Trophoblast cell (in vitro differentiated cells and primary cell): ENCODE measurements around the gene POLR3H.

Source experiments
- DNase-seq, 2 donors: peaks; one replicate each; pipeline ENCODE4 v3.0.0-alpha.2; 2016
- H2AFZ ChIP-seq: 2 replicates; pipeline ENCODE4 v1.6.1; 2013; ENCODE audit warnings: low read length, moderate library complexity, mild to moderate bottlenecking; ENCODE audit not compliant: insufficient read depth, poor library complexity
- H2AK5ac ChIP-seq: 2 replicates; pipeline ENCODE4 v1.6.1; 2013; ENCODE audit warnings: mild to moderate bottlenecking, low read length
- H2BK120ac ChIP-seq: 2 replicates; pipeline ENCODE4 v1.6.1; 2013; ENCODE audit warnings: low read length, mild to moderate bottlenecking, moderate library complexity; ENCODE audit not compliant: insufficient read depth, poor library complexity
- H2BK12ac ChIP-seq: 2 replicates; pipeline ENCODE4 v1.6.1; 2013; ENCODE audit warnings: mild to moderate bottlenecking, low read length, moderate library complexity
- H2BK5ac ChIP-seq: 2 replicates; pipeline ENCODE4 v1.6.1; 2013; ENCODE audit warnings: low read length, low read depth, moderate library complexity, mild to moderate bottlenecking; ENCODE audit not compliant: poor library complexity
- H3K14ac ChIP-seq: 2 replicates; pipeline ENCODE4 v1.6.1; 2013; ENCODE audit warnings: mild to moderate bottlenecking, low read length
- H3K18ac ChIP-seq: 2 replicates; pipeline ENCODE4 v1.6.1; 2013; ENCODE audit warnings: mild to moderate bottlenecking, low read length
- H3K23ac ChIP-seq: 2 replicates; pipeline ENCODE4 v1.6.1; 2013; ENCODE audit warnings: low read length
- H3K27ac ChIP-seq: 2 replicates; pipeline ENCODE4 v1.5.1; 2013; ENCODE audit warnings: low read depth, mild to moderate bottlenecking, inconsistent platforms, low read length, moderate library complexity
- H3K27me3 ChIP-seq: 2 replicates; pipeline ENCODE4 v1.6.1; 2013; ENCODE audit warnings: inconsistent platforms, mild to moderate bottlenecking, low read length, moderate library complexity; ENCODE audit not compliant: insufficient read depth
- H3K36me3 ChIP-seq, 2 experiments: 1 replicate in 1 of 2; 2 replicates in 1 of 2; pipeline ENCODE4 v1.6.1; 2013; ENCODE audit warnings: low read length in 2 of 2, mild to moderate bottlenecking in 2 of 2, moderate library complexity in 1 of 2; ENCODE audit not compliant: insufficient read depth in 2 of 2, control insufficient read depth in 1 of 2
- H3K4ac ChIP-seq: 2 replicates; pipeline ENCODE4 v1.6.1; 2013; ENCODE audit warnings: low read depth, mild to moderate bottlenecking, low read length, moderate library complexity
- H3K4me1 ChIP-seq, 2 experiments: 1 replicate in 1 of 2; 2 replicates in 1 of 2; pipeline ENCODE4 v1.6.1; 2013; ENCODE audit warnings: low read length in 2 of 2, mild to moderate bottlenecking in 2 of 2, moderate library complexity in 1 of 2; ENCODE audit not compliant: insufficient read depth in 2 of 2, control insufficient read depth in 1 of 2
- H3K4me2 ChIP-seq: 2 replicates; pipeline ENCODE4 v1.6.1; 2013; ENCODE audit warnings: inconsistent platforms, mild to moderate bottlenecking, low read length, moderate library complexity
- H3K4me3 ChIP-seq: 2 replicates; pipeline ENCODE4 v1.5.1; 2013; ENCODE audit warnings: mild to moderate bottlenecking, low read depth, low read length, inconsistent platforms
- H3K79me1 ChIP-seq: one replicate; pipeline ENCODE4 v1.6.1; 2013; ENCODE audit warnings: low read length
- H3K79me2 ChIP-seq: 2 replicates; pipeline ENCODE4 v1.6.1; 2013; ENCODE audit warnings: low read length, mild to moderate bottlenecking; ENCODE audit not compliant: control insufficient read depth, insufficient read depth, poor library complexity
- H3K9ac ChIP-seq: 2 replicates; pipeline ENCODE4 v1.6.1; 2013; ENCODE audit warnings: mild to moderate bottlenecking, low read length
- H3K9me3 ChIP-seq: 2 replicates; pipeline ENCODE4 v1.6.1; 2013; ENCODE audit warnings: low read depth, mild to moderate bottlenecking, control low read depth, inconsistent platforms, low read length; ENCODE audit not compliant: insufficient read depth
- H4K12ac ChIP-seq: 2 replicates; pipeline ENCODE4 v1.6.1; 2013; ENCODE audit warnings: low read depth, mild to moderate bottlenecking, low read length, moderate library complexity
- H4K8ac ChIP-seq: 2 replicates; pipeline ENCODE4 v1.6.1; 2013; ENCODE audit warnings: low read depth, mild to moderate bottlenecking, low read length, moderate library complexity
- H4K91ac ChIP-seq: one replicate; pipeline ENCODE4 v1.6.1; 2013; ENCODE audit warnings: low read depth, mild to moderate bottlenecking, low read length, moderate library complexity
- WGBS: extraction: QIAGEN DNeasy Blood & Tissue Kit; methylation state at CpG from one replicate; pipeline ENCODE4 v1.1.7; 2013; ENCODE audit warnings: missing lambda C conversion rate; ENCODE audit not compliant: insufficient read length, insufficient coverage; ENCODE audit errors: extremely low coverage; 5-methylcytosine and 5-hydroxymethylcytosine counted together

POLR3H gene

DNA sequence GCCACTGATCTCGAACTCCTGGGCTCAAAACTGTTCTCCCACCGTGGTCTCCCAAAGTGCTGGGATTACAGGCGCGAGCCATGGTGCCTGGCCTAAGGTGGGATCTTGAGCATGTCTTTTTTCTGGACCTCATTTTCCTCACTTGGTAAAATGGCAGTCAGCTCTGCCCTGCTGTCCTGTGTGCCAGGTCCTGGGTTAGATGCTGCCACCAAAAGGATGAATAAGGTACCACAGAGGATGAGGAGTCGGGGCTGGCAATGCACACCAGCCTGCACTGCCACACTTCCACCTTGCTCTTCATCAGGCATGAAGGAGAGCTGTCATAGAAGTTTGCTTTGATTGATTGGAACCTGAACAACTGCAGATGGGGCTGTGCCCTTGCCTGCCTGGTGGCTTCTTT lies 43.1 kb downstream of the POLR3H start:
- Histone ChIP-seq H3K23ac (no peak overlapping the region), H3K14ac (no peak overlapping the region), H3K9me3 (peaks cover 2% of the 10 kb centered on the region), H3K27ac (no peak overlapping the region), H2BK120ac (no peak overlapping the region), H3K9ac (no peak overlapping the region), H3K18ac (no peak overlapping the region), H3K4me1 (no peaks in the 10 kb centered on the region), H3K36me3 (peaks cover 21 to 36% of the 10 kb centered on the region in 2 experiments), H3K27me3 (no peaks in the 10 kb centered on the region), H4K91ac (no peak overlapping the region), H4K8ac (no peak overlapping the region), H2BK12ac (no peak overlapping the region), H4K12ac (no peak overlapping the region), H3K4me2 (no peak overlapping the region), H3K79me2 (no peaks in the 10 kb centered on the region), H2AFZ (no peak overlapping the region), H3K79me1 (no peaks in the 10 kb centered on the region), H3K4me3 (no peak overlapping the region), H2BK5ac (no peak overlapping the region), H3K4ac (no peak overlapping the region), H2AK5ac (no peak overlapping the region)
- no peak for DNase-seq
- WGBS = no CpG with 5 or more reads among the region's 5 CpGs

GRCh38 chr22:41500303-41500702 lies 44.0 kb downstream of the POLR3H start:
- Histone ChIP-seq H2BK12ac (no peak overlapping the region), H4K8ac (no peak overlapping the region), H2AFZ (no peak overlapping the region), H3K27me3 (no peaks in the 10 kb centered on the region), H3K9me3 (peaks cover 2% of the 10 kb centered on the region), H3K79me2 (no peaks in the 10 kb centered on the region), H2BK120ac (no peak overlapping the region), H3K9ac (no peak overlapping the region), H3K36me3 (peaks cover 21 to 35% of the 10 kb centered on the region in 2 experiments), H3K23ac (no peak overlapping the region), H3K27ac (no peak overlapping the region), H3K4me1 (no peaks in the 10 kb centered on the region), H3K4me2 (no peak overlapping the region), H4K12ac (no peak overlapping the region), H2BK5ac (no peak overlapping the region), H2AK5ac (no peak overlapping the region), H3K4ac (no peak overlapping the region), H3K79me1 (no peaks in the 10 kb centered on the region), H4K91ac (no peak overlapping the region), H3K14ac (no peak overlapping the region), H3K18ac (no peak overlapping the region), H3K4me3 (no peak overlapping the region)
- no peak for DNase-seq
- WGBS = no CpG with 5 or more reads among the region's 7 CpGs

DNA sequence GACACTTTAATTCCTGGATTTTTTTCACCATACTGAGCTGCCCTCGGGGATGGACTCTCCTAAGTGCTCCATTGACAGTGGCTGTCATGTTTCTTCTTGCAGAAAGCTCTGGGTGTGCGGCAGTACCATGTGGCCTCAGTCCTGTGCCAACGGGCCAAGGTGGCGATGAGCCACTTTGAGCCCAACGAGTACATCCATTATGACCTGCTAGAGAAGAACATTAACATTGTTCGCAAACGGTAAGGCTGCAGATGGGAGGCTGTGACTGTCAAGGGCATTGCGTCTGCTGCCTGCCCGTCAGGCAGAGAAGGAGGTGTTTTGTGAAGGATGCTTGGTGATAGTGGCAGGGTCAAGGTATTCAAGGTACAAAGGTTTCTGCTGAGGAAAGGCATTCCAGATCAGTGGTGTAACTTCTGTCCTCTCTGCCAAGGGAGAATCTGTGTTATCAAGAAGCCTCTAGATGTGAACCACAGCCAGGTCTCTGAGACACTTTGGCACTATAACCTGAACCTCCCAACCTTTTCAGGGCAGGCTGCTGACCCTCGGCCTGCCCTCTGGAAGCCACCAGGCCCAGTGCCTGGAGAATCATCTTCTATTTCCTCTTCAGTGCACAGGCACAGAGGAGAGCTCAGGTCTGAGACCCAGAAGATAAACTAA lies 44.5 kb downstream of the POLR3H start:
- Histone ChIP-seq H3K9me3 (peaks cover 2% of the 10 kb centered on the region), H2AK5ac (no peak overlapping the region), H3K79me2 (no peaks in the 10 kb centered on the region), H2AFZ (no peak overlapping the region), H3K27me3 (no peaks in the 10 kb centered on the region), H3K18ac (no peak overlapping the region), H3K4me3 (peak overlapping the region; percentile 25), H3K79me1 (no peaks in the 10 kb centered on the region), H3K14ac (no peak overlapping the region), H3K4me2 (no peak overlapping the region), H3K9ac (no peak overlapping the region), H3K27ac (no peak overlapping the region), H2BK12ac (no peak overlapping the region), H3K4ac (no peak overlapping the region), H4K12ac (no peak overlapping the region), H4K8ac (no peak overlapping the region), H2BK120ac (no peak overlapping the region), H3K4me1 (no peaks in the 10 kb centered on the region), H3K36me3 (peaks cover 23 to 35% of the 10 kb centered on the region in 2 experiments), H2BK5ac (no peak overlapping the region), H4K91ac (no peak overlapping the region), H3K23ac (no peak overlapping the region)
- no CpG with 5 or more reads among the region's 10 CpGs for WGBS
- DNase-seq = no peak

GRCh38 chr22:41498303-41498835 lies 45.9 kb downstream of the POLR3H start:
- Histone ChIP-seq H4K12ac (no peak overlapping the region), H2AFZ (no peak overlapping the region)
- no CpG with 5 or more reads among the region's 6 CpGs for WGBS

More at GRCh38 chr22:41498303-41498835, 45.9 kb downstream of the POLR3H start:
- Histone ChIP-seq H4K91ac (no peak overlapping the region), H4K8ac (no peak overlapping the region), H3K18ac (no peak overlapping the region), H2AK5ac (no peak overlapping the region), H3K27ac (no peak overlapping the region), H2BK5ac (no peak overlapping the region), H3K4ac (no peak overlapping the region), H3K4me3 (no peak overlapping the region), H3K4me1 (no peaks in the 10 kb centered on the region), H3K4me2 (no peak overlapping the region), H2BK12ac (no peak overlapping the region), H3K79me1 (no peaks in the 10 kb centered on the region), H3K23ac (no peak overlapping the region), H3K9ac (no peak overlapping the region), H3K36me3 (peaks cover 19 to 29% of the 10 kb centered on the region in 2 experiments), H3K79me2 (no peaks in the 10 kb centered on the region), H2BK120ac (no peak overlapping the region), H3K27me3 (no peaks in the 10 kb centered on the region), H3K14ac (no peak overlapping the region), H3K9me3 (peaks cover 2% of the 10 kb centered on the region)
- DNase-seq = peak in 1 of 2 donors; percentile 28
